CD4-positive, alpha-beta T cell (primary cell): ENCODE data around the gene ZBTB4. TPM values are rescaled to one million over a fixed set of nuclear protein-coding genes. Genes with fewer than 3 reads are reported as not detected.

Experiments
- ATAC-seq: fragments of 200-7000 bp; cut with Tn5 transposase; one replicate; pipeline ENCODE4 v1.10.0; 2022; ENCODE audit warnings: mild to moderate bottlenecking; ENCODE audit not compliant: poor library complexity
- CTCF ChIA-PET: fragments of 350-600 bp; sonication (Branson Sonifier 250); formaldehyde crosslinking; loops from one replicate; lab custom pipeline; 2021; ENCODE audit warnings: antibody characterized with exemption, inconsistent platforms; lab: Charles Lee
- POLR2A ChIA-PET: fragments of 350-600 bp; sonication (Branson Sonifier 250); formaldehyde crosslinking; loops from one replicate; lab custom pipeline; 2021; ENCODE audit warnings: antibody characterized with exemption, inconsistent platforms; lab: Charles Lee
- DNase-seq, 14 experiments: peaks; one replicate each; pipeline ENCODE4 v3.0.0-alpha.2; 2013 to 2020; ENCODE audit warnings: mixed read lengths in 2 of 14
- H3K27ac ChIP-seq, 2 donors: one replicate each; pipeline versions ENCODE4 v1.5.1 to v1.7.0; 2013; ENCODE audit warnings: low read length in 2 of 2, low read depth in 1 of 2, mild to moderate bottlenecking in 1 of 2
- H3K27me3 ChIP-seq, 2 experiments: 1 replicate in 1 of 2; 2 replicates in 1 of 2; pipeline versions ENCODE4 v1.6.1 to v1.7.0; 2013; ENCODE audit warnings: low read length in 2 of 2, control low read depth in 1 of 2, mild to moderate bottlenecking in 1 of 2, moderate library complexity in 1 of 2; ENCODE audit not compliant: insufficient read depth in 2 of 2, control insufficient read depth in 1 of 2
- H3K36me3 ChIP-seq: one replicate; pipeline ENCODE4 v1.6.1; 2013; ENCODE audit warnings: low read length, control low read depth; ENCODE audit not compliant: insufficient read depth
- H3K4me1 ChIP-seq: one replicate; pipeline ENCODE4 v1.6.1; 2013; ENCODE audit warnings: low read length, control low read depth; ENCODE audit not compliant: insufficient read depth
- H3K4me3 ChIP-seq: one replicate; pipeline ENCODE4 v1.5.1; 2013; ENCODE audit warnings: mild to moderate bottlenecking, low read length, moderate library complexity
- H3K9me3 ChIP-seq, 2 experiments: 1 replicate in 1 of 2; 2 replicates in 1 of 2; pipeline versions ENCODE4 v1.6.1 to v1.7.0; 2013; ENCODE audit warnings: low read length in 2 of 2, mild to moderate bottlenecking in 2 of 2, control low read depth in 1 of 2, moderate library complexity in 1 of 2; ENCODE audit not compliant: control insufficient read depth in 1 of 2, insufficient read depth in 1 of 2
- H3K27ac Mint-ChIP-seq: one replicate; pipeline ENCODE4 v1.8.0; 2020; ENCODE audit warnings: mixed read lengths
- H3K27me3 Mint-ChIP-seq: one replicate; pipeline ENCODE4 v1.8.0; 2021; ENCODE audit warnings: mixed read lengths
- H3K36me3 Mint-ChIP-seq: one replicate; pipeline ENCODE4 v1.8.0; 2021; ENCODE audit warnings: low read depth, mixed read lengths
- H3K4me1 Mint-ChIP-seq: one replicate; pipeline ENCODE4 v1.8.0; 2021; ENCODE audit warnings: low read depth, mixed read lengths
- H3K4me3 Mint-ChIP-seq: one replicate; pipeline ENCODE4 v1.8.0; 2020; ENCODE audit warnings: mild to moderate bottlenecking, mixed read lengths
- H3K9me3 Mint-ChIP-seq: one replicate; pipeline ENCODE4 v1.8.0; 2020; ENCODE audit warnings: mixed read lengths
- CTCF ChIP-seq: fragments of 200-600 bp; IDR thresholded peaks from one replicate; pipeline ENCODE4 v1.8.0; 2022; ENCODE audit warnings: antibody characterized with exemption, mild to moderate bottlenecking
- intact Hi-C, 2 experiments: fragments of 100-400 bp; cut with DNase I in 1 of 2; cut with micrococcal nuclease in 1 of 2; formaldehyde crosslinking; loops; one replicate each; pipeline versions ENCODE4 v1.15.1 to v1.9.0; 2023 to 2025; cut with DNase I, micrococcal nuclease
- total RNA-seq, 174 experiments: library from RNA in 2 of 174; stranded (reverse) in 2 of 174; gene quantifications; one replicate each; pipeline ENCODE4 v1.2.3 and lab custom pipeline; 2021 to 2026

The ZBTB4 gene
- total RNA-seq, 2 experiments from 2014 or later = 55.1 to 55.6 TPM

GRCh38 chr17:7416323-7416722 is 63.1 kb downstream of the ZBTB4 start:
- H3K36me3 ChIP-seq = no peaks in the 10 kb centered on the region
- TF ChIP-seq CTCF = no peak
- DNase-seq (peak in 3 of 14 experiments; percentile 16 to 42 (median 32)), ATAC-seq (peak; percentile 32)
- H3K4me3 ChIP-seq = no peak overlapping the region
- H3K27ac ChIP-seq = no peak overlapping the region
- no peak overlapping the region for H3K27ac Mint-ChIP-seq
- H3K9me3 ChIP-seq = peaks cover 0 to 3% of the 10 kb centered on the region in 2 experiments
- POLR2A ChIA-PET = no interaction called here
- H3K4me3 Mint-ChIP-seq = no peak overlapping the region
- H3K36me3 Mint-ChIP-seq = no peaks in the 10 kb centered on the region
- no peaks in the 10 kb centered on the region for H3K4me1 Mint-ChIP-seq
- no peaks in the 10 kb centered on the region for H3K4me1 ChIP-seq
- H3K9me3 Mint-ChIP-seq = no peaks in the 10 kb centered on the region
- intact Hi-C loops = loop anchor here in 1 of 2 experiments (5.0 kb wide), 1 partner anchor 59 kb away; the partner anchor contains the start of gene TMEM95
- CTCF ChIA-PET = no interaction called here
- no peaks in the 10 kb centered on the region for H3K27me3 ChIP-seq
- H3K27me3 Mint-ChIP-seq = no peaks in the 10 kb centered on the region

GRCh38 chr17:7415784-7416183 is 63.6 kb downstream of the ZBTB4 start:
- TF ChIP-seq CTCF = no peak
- ATAC-seq (no peak), DNase-seq (no peak)
- Mint-ChIP-seq H3K4me1 (no peaks in the 10 kb centered on the region), H3K27ac (no peak overlapping the region), H3K4me3 (no peak overlapping the region), H3K9me3 (no peaks in the 10 kb centered on the region), H3K27me3 (no peaks in the 10 kb centered on the region), H3K36me3 (no peaks in the 10 kb centered on the region)
- H3K9me3 ChIP-seq = peaks cover 0 to 1% of the 10 kb centered on the region in 2 experiments
- ChIA-PET POLR2A (no interaction called here), CTCF (no interaction called here)
- H3K27me3 ChIP-seq = no peaks in the 10 kb centered on the region
- intact Hi-C loops = loop anchor here in 1 of 2 experiments (5.0 kb wide), 1 partner anchor 58 kb away; the partner anchor contains the start of gene TMEM95
- no peak overlapping the region for H3K27ac ChIP-seq
- H3K4me1 ChIP-seq = no peaks in the 10 kb centered on the region
- no peaks in the 10 kb centered on the region for H3K36me3 ChIP-seq
- no peak overlapping the region for H3K4me3 ChIP-seq

- Mint-ChIP-seq H3K9me3 (no peaks in the 10 kb centered on the region), H3K27ac (no peak overlapping the region), H3K36me3 (no peaks in the 10 kb centered on the region), H3K4me3 (no peak overlapping the region), H3K4me1 (no peaks in the 10 kb centered on the region), H3K27me3 (no peaks in the 10 kb centered on the region)
- POLR2A ChIA-PET = no interaction called here
- intact Hi-C loops = loop anchor here in 1 of 2 experiments (5.0 kb wide), 1 partner anchor 58 kb away; the partner anchor contains the start of gene TMEM95
- Histone ChIP-seq H3K9me3 (no peaks in the 10 kb centered on the region), H3K4me3 (no peak overlapping the region), H3K36me3 (no peaks in the 10 kb centered on the region), H3K4me1 (no peaks in the 10 kb centered on the region), H3K27ac (no peak overlapping the region), H3K27me3 (no peaks in the 10 kb centered on the region)
- TF ChIP-seq CTCF = no peak
- no peak for ATAC-seq
- no peak for DNase-seq
- CTCF ChIA-PET = no interaction called here
These were observed 64.6 kb downstream of the ZBTB4 start for GRCh38 chr17:7414837-7415236.
